Natural killer cell (primary cell): Measurements from ENCODE around the gene HLA-B. TPM values are rescaled to one million over a fixed set of nuclear protein-coding genes. Genes with fewer than 3 reads are reported as not detected.

Source experiments
- ATAC-seq, 3 donors: fragments of 150-1000 bp in 2 of 3; fragments of 200-7000 bp in 1 of 3; cut with Tn5 transposase; 1 replicate in 1 of 3; 2 replicates in 2 of 3; pipeline ENCODE4 v1.10.0; 2021; ENCODE audit warnings: mild to moderate bottlenecking in 2 of 3, moderate library complexity in 2 of 3
- DNase-seq, 2 donors: peaks; one replicate each; pipeline versions ENCODE4 v3.0.0 to v3.0.0-alpha.2; 2013 to 2021; ENCODE audit warnings: mixed read lengths in 1 of 2
- H3K27ac ChIP-seq: one replicate; pipeline ENCODE4 v1.5.1; 2013; ENCODE audit warnings: mild to moderate bottlenecking, low read length
- H3K27me3 ChIP-seq: one replicate; pipeline ENCODE4 v1.6.1; 2013; ENCODE audit warnings: low read length; ENCODE audit not compliant: control insufficient read depth, insufficient read depth
- H3K36me3 ChIP-seq: one replicate; pipeline ENCODE4 v1.6.1; 2013; ENCODE audit warnings: low read length; ENCODE audit not compliant: control insufficient read depth, insufficient read depth
- H3K4me1 ChIP-seq: one replicate; pipeline ENCODE4 v1.6.1; 2013; ENCODE audit warnings: low read length; ENCODE audit not compliant: control insufficient read depth, insufficient read depth
- H3K4me3 ChIP-seq: one replicate; pipeline ENCODE4 v1.5.1; 2013; ENCODE audit warnings: low read length
- H3K9me3 ChIP-seq: one replicate; pipeline ENCODE4 v1.6.1; 2013; ENCODE audit warnings: low read length; ENCODE audit not compliant: control insufficient read depth, insufficient read depth
- H3K27ac Mint-ChIP-seq, 2 donors: one replicate each; pipeline ENCODE4 v1.8.0; 2022; ENCODE audit warnings: mild to moderate bottlenecking in 2 of 2, mixed read lengths in 2 of 2, moderate library complexity in 1 of 2
- H3K27me3 Mint-ChIP-seq, 2 donors: one replicate each; pipeline ENCODE4 v1.8.0; 2022; ENCODE audit warnings: low read depth in 2 of 2, mixed read lengths in 2 of 2
- H3K36me3 Mint-ChIP-seq: one replicate; pipeline ENCODE4 v1.8.0; 2022; ENCODE audit warnings: mixed read lengths
- H3K4me1 Mint-ChIP-seq, 2 donors: one replicate each; pipeline ENCODE4 v1.8.0; 2022; ENCODE audit warnings: mixed read lengths in 2 of 2
- H3K4me3 Mint-ChIP-seq: one replicate; pipeline ENCODE4 v1.8.0; 2022; ENCODE audit warnings: mild to moderate bottlenecking, moderate library complexity, mixed read lengths
- H3K9me3 Mint-ChIP-seq, 2 donors: one replicate each; pipeline ENCODE4 v1.8.0; 2022; ENCODE audit warnings: mixed read lengths in 2 of 2
- WGBS: methylation state at CpG from one replicate; pipeline ENCODE4 v1.1.7; 2013; ENCODE audit warnings: missing lambda C conversion rate; ENCODE audit not compliant: insufficient coverage; 5-methylcytosine and 5-hydroxymethylcytosine counted together
- intact Hi-C: fragments of 100-400 bp; cut with micrococcal nuclease; formaldehyde crosslinking; loops from one replicate; pipeline ENCODE4 v1.14.2; 2022
- total RNA-seq, 4 donors: library from RNA; stranded (reverse); fragments of 120-200 nt in 1 of 4; gene quantifications; one replicate each; pipeline versions ENCODE4 v1.2.3 to v1.2.4, GENCODE V29; 2013 to 2022
- TF ChIP-seq, protein P1 (sequence below): fragments of 200-600 bp; IDR thresholded peaks from one replicate; pipeline ENCODE4 v1.8.0; 2022; ENCODE audit warnings: antibody characterized with exemption

HLA-B gene
- total RNA-seq, 3 donors from 2014 or later (not counting 1 experiment from before 2014, with no cell fraction given) = 9,586 to 11,061 (median 11,048) TPM

- H3K4me3 Mint-ChIP-seq = no peak overlapping the region
- Histone ChIP-seq H3K27ac (no peak overlapping the region), H3K36me3 (peaks cover 9% of the 10 kb centered on the region), H3K4me1 (peaks cover 28% of the 10 kb centered on the region), H3K4me3 (no peak overlapping the region), H3K27me3 (no peaks in the 10 kb centered on the region), H3K9me3 (no peaks in the 10 kb centered on the region)
- H3K4me1 Mint-ChIP-seq = peaks cover 27 to 35% of the 10 kb centered on the region in 2 donors
- no peaks in the 10 kb centered on the region for H3K27me3 Mint-ChIP-seq
- no peaks in the 10 kb centered on the region for H3K36me3 Mint-ChIP-seq
- 45% methylated on average over 5 of the region's 11 CpGs for WGBS
- ATAC-seq (peak; percentile 72 to 86 (median 75)), DNase-seq (peak; percentile 80 to 93)
- H3K27ac Mint-ChIP-seq = no peak overlapping the region
- intact Hi-C loops = loop anchor here (1.0 kb wide), 1 partner anchor 45 kb away; no protein-coding TSS in a partner anchor
- TF ChIP-seq, protein P1, sequence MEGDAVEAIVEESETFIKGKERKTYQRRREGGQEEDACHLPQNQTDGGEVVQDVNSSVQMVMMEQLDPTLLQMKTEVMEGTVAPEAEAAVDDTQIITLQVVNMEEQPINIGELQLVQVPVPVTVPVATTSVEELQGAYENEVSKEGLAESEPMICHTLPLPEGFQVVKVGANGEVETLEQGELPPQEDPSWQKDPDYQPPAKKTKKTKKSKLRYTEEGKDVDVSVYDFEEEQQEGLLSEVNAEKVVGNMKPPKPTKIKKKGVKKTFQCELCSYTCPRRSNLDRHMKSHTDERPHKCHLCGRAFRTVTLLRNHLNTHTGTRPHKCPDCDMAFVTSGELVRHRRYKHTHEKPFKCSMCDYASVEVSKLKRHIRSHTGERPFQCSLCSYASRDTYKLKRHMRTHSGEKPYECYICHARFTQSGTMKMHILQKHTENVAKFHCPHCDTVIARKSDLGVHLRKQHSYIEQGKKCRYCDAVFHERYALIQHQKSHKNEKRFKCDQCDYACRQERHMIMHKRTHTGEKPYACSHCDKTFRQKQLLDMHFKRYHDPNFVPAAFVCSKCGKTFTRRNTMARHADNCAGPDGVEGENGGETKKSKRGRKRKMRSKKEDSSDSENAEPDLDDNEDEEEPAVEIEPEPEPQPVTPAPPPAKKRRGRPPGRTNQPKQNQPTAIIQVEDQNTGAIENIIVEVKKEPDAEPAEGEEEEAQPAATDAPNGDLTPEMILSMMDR = peak; percentile 75
- no peaks in the 10 kb centered on the region for H3K9me3 Mint-ChIP-seq
Observed at GRCh38 chr6:31396422-31397152, 39.6 kb upstream of the HLA-B start.

DNA sequence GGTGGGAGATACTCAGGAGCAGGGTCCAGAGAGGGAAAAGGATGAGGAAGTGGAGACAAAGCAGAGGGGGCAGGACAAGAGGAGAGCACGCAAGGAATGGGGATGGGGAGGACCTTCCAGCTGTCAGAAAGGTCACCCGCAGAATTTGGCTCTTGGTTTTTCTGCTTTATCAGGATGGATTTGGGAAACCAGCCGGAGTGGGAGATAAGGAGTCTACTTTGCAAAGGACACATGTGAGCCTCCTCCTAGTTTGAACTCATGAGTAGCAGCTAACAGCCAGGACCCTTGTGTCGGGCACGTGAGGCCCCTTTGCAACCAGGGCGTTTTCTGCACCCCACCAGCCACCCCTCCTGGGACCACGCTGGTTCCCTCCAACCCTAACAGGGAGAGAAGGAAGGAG is 38.9 kb upstream of the HLA-B start:
- WGBS = 93% methylated on average over 7 of the region's 7 CpGs
- ATAC-seq = no peak

GRCh38 chr6:31394381-31394780 is 37.4 kb upstream of the HLA-B start:
- H3K9me3 Mint-ChIP-seq = no peaks in the 10 kb centered on the region
- Histone ChIP-seq H3K9me3 (no peaks in the 10 kb centered on the region), H3K4me1 (peaks cover 15% of the 10 kb centered on the region), H3K27ac (no peak overlapping the region), H3K27me3 (no peaks in the 10 kb centered on the region), H3K36me3 (peaks cover 9% of the 10 kb centered on the region), H3K4me3 (no peak overlapping the region)
- ATAC-seq (no peak), DNase-seq (no peak)
- peaks cover 8 to 15% of the 10 kb centered on the region in 2 donors for H3K4me1 Mint-ChIP-seq
- H3K27me3 Mint-ChIP-seq = no peaks in the 10 kb centered on the region
- H3K36me3 Mint-ChIP-seq = no peaks in the 10 kb centered on the region
- H3K27ac Mint-ChIP-seq = no peak overlapping the region
- H3K4me3 Mint-ChIP-seq = no peak overlapping the region
- TF ChIP-seq, protein P1 = no peak
- intact Hi-C loops = no loop called here
- 86% methylated on average over 1 of the region's 4 CpGs for WGBS

More for the DNA sequence above, 38.9 kb upstream of the HLA-B start:
- Mint-ChIP-seq H3K36me3 (no peaks in the 10 kb centered on the region), H3K4me3 (no peak overlapping the region), H3K27me3 (no peaks in the 10 kb centered on the region), H3K4me1 (peaks cover 19 to 28% of the 10 kb centered on the region in 2 donors), H3K9me3 (no peaks in the 10 kb centered on the region), H3K27ac (no peak overlapping the region)
- Histone ChIP-seq H3K4me1 (peaks cover 20% of the 10 kb centered on the region), H3K4me3 (no peak overlapping the region), H3K36me3 (peaks cover 9% of the 10 kb centered on the region), H3K27me3 (no peaks in the 10 kb centered on the region), H3K9me3 (no peaks in the 10 kb centered on the region), H3K27ac (no peak overlapping the region)
- DNase-seq = no peak
- intact Hi-C loops = no loop called here
- TF ChIP-seq, protein P1 = no peak
